ENCODE data around the gene EBF3.

EBF3 gene

DNA sequence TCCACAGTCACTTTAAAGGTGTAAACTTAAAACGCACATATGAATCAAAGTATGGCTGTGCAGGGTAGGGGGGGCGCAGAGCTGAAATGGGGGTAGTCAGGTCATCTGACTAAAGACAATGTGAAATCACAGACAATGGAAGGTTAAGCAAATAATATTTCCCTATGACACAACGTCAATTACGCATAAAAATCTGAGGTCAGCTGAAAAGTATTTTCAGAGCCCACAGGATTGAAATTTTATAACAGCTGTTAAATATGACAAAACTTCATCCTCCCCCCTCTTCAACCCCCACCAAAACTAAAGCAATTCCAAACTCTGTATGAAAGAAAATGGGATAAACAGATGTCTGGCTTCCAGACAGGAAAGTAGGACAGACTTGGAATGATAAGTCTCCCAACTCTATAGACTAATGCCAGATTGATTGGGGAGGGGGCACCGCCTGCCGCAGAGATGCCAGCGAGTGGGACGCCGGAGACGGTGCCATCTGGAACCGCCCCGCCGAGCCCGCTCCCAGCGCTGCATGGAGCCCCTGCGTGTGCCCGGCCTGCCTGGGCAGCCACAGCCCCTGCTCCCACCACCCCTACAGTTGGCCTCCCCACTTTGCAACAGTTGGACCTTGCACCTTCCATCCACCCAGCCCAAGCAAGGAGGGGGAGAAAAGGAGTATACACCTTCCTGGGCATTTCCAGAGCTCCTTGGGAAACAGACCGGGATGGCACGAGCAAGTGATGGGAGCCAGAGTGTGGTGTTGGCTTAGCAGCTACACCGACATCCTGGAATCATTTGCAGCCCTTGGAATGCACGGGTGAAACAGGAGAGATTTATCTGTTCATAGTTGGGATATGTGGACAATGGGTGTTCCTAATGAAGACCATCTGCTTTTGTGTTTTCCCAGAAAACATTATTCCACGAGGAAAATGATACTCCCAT, 10.7 kb downstream of the EBF3 start:
- no peak overlapping the region for H3K4me3 ChIP-seq (ENCODE audit: low read depth, low read length)
- TF ChIP-seq, protein P1, sequence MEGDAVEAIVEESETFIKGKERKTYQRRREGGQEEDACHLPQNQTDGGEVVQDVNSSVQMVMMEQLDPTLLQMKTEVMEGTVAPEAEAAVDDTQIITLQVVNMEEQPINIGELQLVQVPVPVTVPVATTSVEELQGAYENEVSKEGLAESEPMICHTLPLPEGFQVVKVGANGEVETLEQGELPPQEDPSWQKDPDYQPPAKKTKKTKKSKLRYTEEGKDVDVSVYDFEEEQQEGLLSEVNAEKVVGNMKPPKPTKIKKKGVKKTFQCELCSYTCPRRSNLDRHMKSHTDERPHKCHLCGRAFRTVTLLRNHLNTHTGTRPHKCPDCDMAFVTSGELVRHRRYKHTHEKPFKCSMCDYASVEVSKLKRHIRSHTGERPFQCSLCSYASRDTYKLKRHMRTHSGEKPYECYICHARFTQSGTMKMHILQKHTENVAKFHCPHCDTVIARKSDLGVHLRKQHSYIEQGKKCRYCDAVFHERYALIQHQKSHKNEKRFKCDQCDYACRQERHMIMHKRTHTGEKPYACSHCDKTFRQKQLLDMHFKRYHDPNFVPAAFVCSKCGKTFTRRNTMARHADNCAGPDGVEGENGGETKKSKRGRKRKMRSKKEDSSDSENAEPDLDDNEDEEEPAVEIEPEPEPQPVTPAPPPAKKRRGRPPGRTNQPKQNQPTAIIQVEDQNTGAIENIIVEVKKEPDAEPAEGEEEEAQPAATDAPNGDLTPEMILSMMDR (IDR thresholded peaks at IDR 0.05; ENCODE audit: borderline replicate concordance, insufficient read depth, low read depth, low read length), result no peak

DNA sequence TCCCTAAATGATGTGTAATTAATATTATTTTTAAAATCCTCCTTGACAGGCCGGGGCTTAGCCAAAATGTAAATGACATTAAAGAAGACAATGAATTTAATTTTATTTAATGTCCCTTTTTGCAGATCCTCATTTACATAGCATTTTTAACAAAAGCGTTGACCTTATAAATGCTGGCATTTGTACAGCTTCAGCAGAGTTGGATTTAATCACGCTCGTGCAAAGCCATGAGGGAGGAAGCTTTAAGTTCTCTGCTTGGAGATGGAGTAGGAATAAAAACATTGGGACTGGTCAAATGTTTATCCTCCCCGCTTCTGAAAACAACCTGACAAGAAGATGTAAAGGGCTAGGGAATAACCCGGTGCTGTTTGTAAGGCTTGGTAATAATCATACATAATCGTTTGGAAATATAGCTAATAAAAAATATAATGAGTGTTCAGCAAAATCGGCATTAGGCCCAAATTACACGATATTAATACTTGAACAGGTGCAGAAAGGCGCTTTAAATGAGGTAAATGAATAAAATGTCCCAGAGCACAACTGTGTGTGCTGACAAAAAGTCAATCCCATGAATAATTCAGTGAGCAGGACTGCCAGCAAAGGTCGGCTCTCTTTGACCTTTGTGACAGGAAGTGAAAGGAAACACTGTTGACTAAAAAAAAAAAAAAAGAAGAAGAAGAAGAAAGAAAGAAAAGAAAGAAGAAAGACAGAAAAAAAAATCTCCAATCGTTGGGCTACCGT, 11.5 kb downstream of the EBF3 start:
- no peak overlapping the region for H3K4me3 ChIP-seq (ENCODE audit: low read depth, low read length)
- TF ChIP-seq, protein P1 (IDR thresholded peaks at IDR 0.05; ENCODE audit: borderline replicate concordance, insufficient read depth, low read depth, low read length), result no peak

DNA sequence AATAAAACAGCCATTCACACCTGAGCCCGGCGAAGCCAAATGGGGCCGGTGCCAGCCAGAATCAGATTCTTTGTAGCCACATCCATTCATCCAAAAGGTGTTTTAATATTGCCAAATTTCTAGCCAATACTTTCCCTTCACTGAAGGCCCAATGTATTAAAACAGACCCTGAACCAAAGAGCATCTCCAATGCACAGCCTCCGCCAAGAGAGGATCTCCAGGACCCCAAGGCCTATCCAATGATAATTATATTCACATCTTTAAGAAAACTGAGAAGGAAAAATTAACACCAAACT, 12.2 kb downstream of the EBF3 start:
- TF ChIP-seq, protein P1 (IDR thresholded peaks at IDR 0.05; ENCODE audit: borderline replicate concordance, insufficient read depth, low read depth, low read length), result no peak
- no peak overlapping the region for H3K4me3 ChIP-seq (ENCODE audit: low read depth, low read length)

DNA sequence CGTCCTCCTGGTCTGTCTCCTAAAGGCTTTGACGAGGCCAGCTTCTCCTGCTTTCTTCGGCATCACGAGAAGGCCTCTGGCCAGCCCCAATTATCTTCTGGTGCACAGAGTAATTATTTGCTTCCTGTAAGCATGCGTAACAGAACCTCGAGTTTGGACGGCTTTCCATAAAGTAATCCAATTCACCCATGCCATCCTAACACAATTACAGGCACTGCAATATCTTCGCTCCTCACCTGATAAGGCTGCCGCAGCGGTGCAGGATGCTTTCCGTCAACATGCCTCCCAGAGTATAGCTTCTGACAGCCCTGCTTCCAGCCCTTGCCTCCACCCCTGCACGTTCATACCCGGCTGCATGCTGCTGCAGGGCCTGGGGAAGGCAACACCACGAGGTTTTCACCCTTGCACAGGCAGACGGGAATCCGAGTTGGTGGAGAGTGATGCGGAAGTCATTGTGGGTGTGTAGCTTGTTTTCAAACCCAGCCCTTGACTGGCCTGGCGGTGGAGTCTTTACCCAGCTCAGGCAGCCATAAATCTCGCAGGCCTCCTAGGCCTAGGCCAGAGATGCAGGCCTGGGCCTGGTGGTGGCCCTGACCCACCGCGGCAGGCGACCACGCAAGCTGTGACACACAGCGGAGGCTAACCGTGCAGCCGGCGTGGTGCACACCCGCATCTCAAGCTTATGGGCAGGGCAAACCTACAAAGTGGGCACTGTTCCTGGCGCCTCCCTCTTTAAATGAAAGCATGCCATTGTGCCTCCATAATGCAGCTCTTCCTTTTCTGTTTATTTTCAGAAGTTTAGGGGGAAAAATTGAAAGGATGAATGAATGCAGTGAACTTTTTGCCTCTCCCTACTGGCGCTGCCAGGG, 12.7 kb downstream of the EBF3 start:
- TF ChIP-seq, protein P1 (IDR thresholded peaks at IDR 0.05; ENCODE audit: borderline replicate concordance, insufficient read depth, low read depth, low read length), result no peak
- no peak overlapping the region for H3K4me3 ChIP-seq (ENCODE audit: low read depth, low read length)

DNA sequence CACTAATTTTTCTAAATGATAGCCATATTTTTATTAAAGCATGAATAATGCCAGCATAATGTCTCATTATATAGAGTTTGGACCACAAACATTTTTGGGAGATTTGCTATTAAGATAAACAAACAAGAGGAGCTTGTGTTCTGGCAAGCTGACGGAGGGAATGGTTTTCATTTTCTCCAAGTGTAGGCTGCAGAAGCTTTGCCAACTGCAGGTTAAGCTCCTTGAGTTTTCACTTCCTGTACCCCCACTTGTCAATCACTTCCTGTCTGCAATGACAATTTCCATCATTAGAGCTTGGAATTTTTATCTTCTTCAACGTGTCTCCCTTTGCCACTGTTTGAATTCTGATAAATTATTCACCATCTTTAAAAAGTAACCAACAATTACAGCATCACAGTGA, 13.4 kb downstream of the EBF3 start:
- TF ChIP-seq, protein P1 (IDR thresholded peaks at IDR 0.05; ENCODE audit: borderline replicate concordance, insufficient read depth, low read depth, low read length), result no peak
- H3K4me3 ChIP-seq (ENCODE audit: low read depth, low read length), result no peak overlapping the region

DNA sequence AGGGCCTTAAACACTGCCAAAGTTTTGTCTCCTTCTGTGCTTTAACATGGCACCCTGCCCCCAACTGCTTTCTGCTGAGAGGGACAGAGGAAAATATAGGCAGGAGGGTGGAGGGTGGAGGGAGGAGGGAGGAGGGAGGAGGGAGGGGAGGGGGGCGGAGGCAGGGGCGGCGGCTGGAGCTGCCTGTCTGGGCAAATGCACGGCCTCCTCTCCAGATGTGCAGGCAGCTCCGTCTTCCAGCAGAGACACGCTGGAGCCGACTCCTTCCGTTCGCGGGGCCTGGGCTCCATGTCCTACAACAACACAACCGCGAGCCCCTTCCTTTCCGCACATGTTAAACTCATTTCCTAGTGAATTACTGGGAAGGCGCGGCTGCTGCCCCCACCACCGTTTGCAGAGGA, 14.2 kb downstream of the EBF3 start:
- TF ChIP-seq, protein P1 (IDR thresholded peaks at IDR 0.05; ENCODE audit: borderline replicate concordance, insufficient read depth, low read depth, low read length), result no peak
- H3K4me3 ChIP-seq (ENCODE audit: low read depth, low read length), result no peak overlapping the region

Measured in GM12875 (cell line).